ES-I3 (cell line): ENCODE data around the gene PLEKHM3.

Experiments
- H3K36me3 ChIP-seq: 2 replicates; pipeline ENCODE4 v1.6.1; 2013; ENCODE audit warnings: mild to moderate bottlenecking, low read length, control low read depth, moderate library complexity; ENCODE audit not compliant: insufficient read depth
- H3K4me1 ChIP-seq: 2 replicates; pipeline ENCODE4 v1.6.1; 2013; ENCODE audit warnings: mild to moderate bottlenecking, control low read depth, low read length; ENCODE audit not compliant: insufficient read depth
- H3K9ac ChIP-seq: 2 replicates; pipeline ENCODE4 v1.6.1; 2013; ENCODE audit warnings: low read depth, mild to moderate bottlenecking, low read length, moderate library complexity
- H3K9me3 ChIP-seq: 2 replicates; pipeline ENCODE4 v1.6.1; 2013; ENCODE audit warnings: mild to moderate bottlenecking, low read length, moderate library complexity; ENCODE audit not compliant: control insufficient read depth, insufficient read depth

PLEKHM3 gene

DNA sequence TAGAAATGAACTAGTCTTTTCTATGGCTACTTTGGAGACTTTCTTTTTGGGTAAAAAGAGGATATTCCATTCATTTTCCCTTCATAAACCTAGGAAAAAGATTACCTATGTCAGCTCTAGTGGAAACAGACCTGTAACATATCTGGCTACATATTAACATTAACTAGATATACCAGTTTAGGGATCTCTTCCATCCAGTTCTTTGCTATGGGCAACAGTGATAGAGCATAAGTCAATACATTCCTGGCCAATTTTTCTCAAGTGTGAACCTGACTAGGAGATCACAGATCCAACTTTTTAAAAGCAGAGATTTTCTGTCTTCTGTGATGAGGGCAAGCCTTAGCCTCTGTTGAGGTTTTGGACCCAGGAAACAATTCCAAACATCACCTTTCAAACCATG lies 34.5 kb downstream of the PLEKHM3 start:
- H3K9me3 ChIP-seq, result no peaks in the 10 kb centered on the region
- H3K36me3 ChIP-seq, result no peaks in the 10 kb centered on the region
- H3K9ac ChIP-seq, result no peak overlapping the region
- no peaks in the 10 kb centered on the region for H3K4me1 ChIP-seq

DNA sequence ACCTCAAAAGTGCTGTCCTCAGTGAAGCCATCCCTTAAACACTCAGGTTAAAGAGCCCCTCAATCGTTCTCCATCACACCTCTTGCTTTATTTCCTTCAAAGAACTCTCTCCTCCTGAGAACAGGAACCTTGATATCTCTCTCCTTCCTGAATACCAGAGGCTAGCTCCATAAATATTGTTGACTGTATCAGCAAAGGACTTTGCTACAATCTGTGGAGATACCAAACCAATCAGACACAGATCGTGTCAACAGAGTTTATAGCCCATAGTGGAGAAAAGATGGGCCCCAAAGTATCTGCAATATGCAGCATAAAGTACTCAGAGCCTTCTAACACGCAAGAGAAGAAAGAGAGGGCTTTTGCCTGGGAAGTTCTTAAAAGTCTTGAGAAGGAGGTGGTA lies 36.4 kb downstream of the PLEKHM3 start:
- Histone ChIP-seq H3K36me3 (no peaks in the 10 kb centered on the region), H3K4me1 (no peaks in the 10 kb centered on the region), H3K9me3 (no peaks in the 10 kb centered on the region), H3K9ac (no peak overlapping the region)

- H3K9me3 ChIP-seq, result no peaks in the 10 kb centered on the region
- H3K4me1 ChIP-seq, result no peaks in the 10 kb centered on the region
- H3K9ac ChIP-seq, result no peak overlapping the region
- H3K36me3 ChIP-seq, result no peaks in the 10 kb centered on the region
Measured at GRCh38 chr2:207987025-207987716, 38.2 kb downstream of the PLEKHM3 start.

DNA sequence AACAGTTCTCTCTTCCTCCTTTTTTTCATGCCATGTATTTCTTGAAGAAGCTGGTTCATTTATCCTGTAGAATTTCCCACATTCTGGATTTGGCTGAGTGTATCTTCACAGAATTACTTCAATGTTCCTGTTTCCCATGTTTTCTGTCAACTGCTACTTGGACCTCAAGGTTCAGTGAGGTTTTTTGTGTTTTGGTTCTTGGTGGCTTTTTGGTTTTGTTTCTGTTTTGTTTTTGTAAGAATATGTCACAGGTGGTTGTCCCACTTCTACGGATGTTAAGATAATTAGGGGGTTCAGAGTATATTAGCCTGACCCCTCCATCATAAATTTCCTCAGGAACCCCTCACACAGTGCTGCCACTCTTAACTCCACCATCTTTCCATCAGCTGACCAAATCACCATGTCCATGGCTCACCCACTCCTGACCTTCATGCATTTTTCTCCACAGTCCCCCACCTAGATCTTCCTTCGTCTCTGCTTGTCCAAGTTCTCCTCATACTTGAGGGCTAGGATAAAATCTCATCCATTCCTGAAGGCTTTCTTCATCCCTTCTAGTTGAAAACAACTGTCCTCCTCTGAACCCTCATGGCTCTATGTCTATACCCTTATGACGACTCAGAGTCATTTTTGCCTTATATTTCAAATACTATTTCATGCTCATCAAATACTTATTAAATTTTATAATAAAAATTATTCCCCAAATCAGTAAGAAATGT lies 40.4 kb downstream of the PLEKHM3 start:
- H3K36me3 ChIP-seq, result no peaks in the 10 kb centered on the region
- no peaks in the 10 kb centered on the region for H3K4me1 ChIP-seq
- no peak overlapping the region for H3K9ac ChIP-seq
- no peaks in the 10 kb centered on the region for H3K9me3 ChIP-seq

- no peaks in the 10 kb centered on the region for H3K9me3 ChIP-seq
- no peaks in the 10 kb centered on the region for H3K4me1 ChIP-seq
- H3K9ac ChIP-seq, result no peak overlapping the region
- H3K36me3 ChIP-seq, result no peaks in the 10 kb centered on the region
Measured at GRCh38 chr2:207983641-207984042, 41.7 kb downstream of the PLEKHM3 start.

DNA sequence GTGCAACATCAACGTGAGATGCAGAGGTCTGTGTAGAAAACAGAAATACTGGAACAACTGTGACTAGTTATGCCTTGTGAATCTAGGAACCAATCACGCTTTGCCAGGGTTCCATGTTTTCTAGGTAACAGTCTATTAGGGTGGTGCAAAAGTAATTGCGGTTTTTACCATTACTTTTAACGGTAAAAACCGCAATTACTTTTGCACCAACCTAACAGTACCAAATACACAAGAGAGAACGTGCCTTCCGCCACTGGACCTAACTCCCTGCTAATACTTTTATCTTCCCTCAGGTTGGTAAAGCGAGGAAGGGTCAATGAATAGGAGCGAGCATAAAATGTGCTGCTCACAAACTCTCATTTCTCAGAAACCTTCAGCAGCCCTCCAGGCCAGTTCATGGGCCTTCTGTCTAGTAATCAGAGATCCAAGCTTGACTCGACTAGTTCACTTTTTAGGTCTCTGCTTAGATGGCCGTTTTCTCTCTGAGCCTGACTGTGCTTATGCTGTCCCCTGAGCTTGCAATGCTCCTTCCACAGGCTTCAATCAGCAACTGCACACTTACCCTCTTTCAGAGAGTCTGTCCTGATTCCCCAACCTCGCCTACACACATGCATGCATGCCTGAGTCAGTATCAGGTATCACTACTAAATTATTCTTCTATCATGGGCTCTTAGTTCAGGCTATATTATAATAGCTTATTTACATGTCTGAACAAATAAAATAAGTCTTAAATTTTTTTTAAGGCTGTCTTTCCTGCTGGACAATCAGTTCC lies 47.0 kb downstream of the PLEKHM3 start:
- no peak overlapping the region for H3K9ac ChIP-seq
- no peaks in the 10 kb centered on the region for H3K9me3 ChIP-seq
- H3K36me3 ChIP-seq, result no peaks in the 10 kb centered on the region
- no peaks in the 10 kb centered on the region for H3K4me1 ChIP-seq

- Histone ChIP-seq H3K4me1 (peaks cover 11% of the 10 kb centered on the region; the same call in 1 of the 2 replicates), H3K36me3 (no peaks in the 10 kb centered on the region), H3K9ac (no peak overlapping the region), H3K9me3 (no peaks in the 10 kb centered on the region)
Measured at GRCh38 chr2:207975921-207976320, 49.4 kb downstream of the PLEKHM3 start.

DNA sequence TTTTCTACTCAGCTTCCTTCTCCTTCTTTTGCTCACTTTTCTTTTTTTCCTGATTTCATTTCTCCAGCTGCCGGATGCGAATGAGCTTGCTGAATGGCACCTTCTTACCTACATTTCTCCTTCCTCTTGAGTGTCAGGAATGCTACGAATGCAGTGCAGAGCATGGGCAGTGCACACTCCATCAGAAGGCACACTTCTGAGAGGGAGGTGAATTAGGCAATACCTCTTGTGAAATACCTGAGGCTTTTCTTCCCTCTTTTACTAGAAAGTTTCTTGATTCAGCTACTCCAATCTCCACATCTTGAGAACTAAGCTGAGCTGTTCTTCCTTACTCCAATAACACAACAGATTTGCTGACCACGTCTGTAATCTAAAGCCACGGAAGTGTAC lies 51.1 kb downstream of the PLEKHM3 start:
- Histone ChIP-seq H3K9me3 (no peaks in the 10 kb centered on the region), H3K9ac (no peak overlapping the region), H3K36me3 (no peaks in the 10 kb centered on the region), H3K4me1 (peaks cover 25% of the 10 kb centered on the region)

- Histone ChIP-seq H3K9me3 (no peaks in the 10 kb centered on the region), H3K4me1 (peaks cover 45% of the 10 kb centered on the region), H3K36me3 (no peaks in the 10 kb centered on the region), H3K9ac (no peak overlapping the region)
Measured at GRCh38 chr2:207970826-207971180, 54.5 kb downstream of the PLEKHM3 start.

DNA sequence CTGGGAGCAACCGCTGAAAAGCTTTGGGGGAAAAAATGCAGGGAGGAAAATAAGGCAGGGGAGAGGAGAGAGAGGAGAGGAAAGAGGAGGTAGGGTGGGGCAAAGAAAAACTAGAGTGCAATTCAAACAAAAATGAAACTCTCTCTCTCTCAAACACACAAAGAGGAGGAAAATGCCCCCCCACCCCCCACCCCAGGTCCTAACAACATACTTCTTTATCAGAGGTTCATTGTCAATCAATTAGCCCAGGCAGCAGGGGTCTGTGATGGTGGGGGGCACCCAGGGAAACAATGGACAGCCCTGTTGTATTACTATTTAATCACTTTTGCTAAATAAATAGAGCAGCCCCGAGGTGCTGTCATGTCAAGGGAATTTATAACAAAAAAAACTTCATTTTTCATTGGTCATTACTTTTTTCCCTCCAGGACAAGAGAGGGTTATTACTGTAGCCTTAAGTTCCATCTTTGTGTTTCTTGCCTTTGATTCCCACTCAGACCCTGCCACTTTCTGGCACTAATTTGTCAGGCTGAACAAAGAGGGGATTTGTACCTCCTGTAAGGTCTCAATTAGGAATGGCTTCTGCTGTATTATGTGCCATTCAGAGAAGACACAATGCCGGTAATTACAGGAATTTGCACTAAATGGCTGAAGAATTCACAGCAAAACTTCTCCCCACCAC lies 55.0 kb downstream of the PLEKHM3 start:
- Histone ChIP-seq H3K9ac (0 out of 2 replicates have a peak overlapping the region, but pooled peaks have one; percentile 2), H3K9me3 (no peaks in the 10 kb centered on the region), H3K36me3 (no peaks in the 10 kb centered on the region), H3K4me1 (peaks cover 45% of the 10 kb centered on the region)

DNA sequence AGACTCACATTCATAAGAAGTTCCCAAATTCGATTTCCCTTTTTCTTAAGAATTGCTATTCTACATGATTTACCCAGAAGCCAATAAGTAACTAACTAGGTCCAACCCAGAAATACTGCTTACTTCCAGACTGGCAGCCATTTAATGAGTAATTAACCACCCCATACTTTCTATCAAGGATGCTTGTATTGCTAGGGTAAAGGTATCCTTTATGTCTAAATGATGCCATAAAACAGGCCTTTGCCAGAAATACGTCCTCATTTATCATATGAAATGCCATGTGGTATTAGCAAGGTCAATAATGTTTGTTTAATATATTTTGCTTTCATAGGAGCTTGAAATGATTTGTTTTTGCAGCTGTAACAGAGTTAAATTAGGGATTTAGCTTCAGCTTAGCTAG lies 56.1 kb downstream of the PLEKHM3 start:
- H3K4me1 ChIP-seq, result peaks cover 45% of the 10 kb centered on the region
- no peak overlapping the region; the same call in 1 of the 2 replicates for H3K9ac ChIP-seq
- H3K9me3 ChIP-seq, result no peaks in the 10 kb centered on the region
- H3K36me3 ChIP-seq, result no peaks in the 10 kb centered on the region

DNA sequence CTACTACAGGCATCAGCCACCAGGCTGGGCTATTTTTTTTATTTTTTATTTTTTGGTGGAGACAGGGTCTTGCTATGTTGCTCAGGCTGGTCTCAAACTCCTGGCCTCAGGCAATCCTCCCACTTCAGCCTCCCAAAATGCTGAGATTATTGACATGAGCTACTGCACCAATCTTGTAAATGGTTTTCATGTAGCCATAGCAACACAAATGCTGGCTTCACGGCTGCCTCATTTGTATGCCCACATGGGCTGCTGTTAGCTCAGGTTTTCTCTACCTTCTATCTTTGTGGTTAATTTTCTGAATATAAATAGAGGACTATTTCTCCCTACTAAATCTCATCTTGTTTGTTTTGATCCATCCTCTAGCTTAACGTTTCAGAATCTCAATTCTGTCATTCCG lies 58.2 kb downstream of the PLEKHM3 start:
- Histone ChIP-seq H3K9ac (no peak overlapping the region), H3K4me1 (peaks cover 39% of the 10 kb centered on the region), H3K9me3 (peaks cover 9% of the 10 kb centered on the region), H3K36me3 (no peaks in the 10 kb centered on the region)

- Histone ChIP-seq H3K36me3 (no peaks in the 10 kb centered on the region), H3K9ac (no peak overlapping the region), H3K4me1 (no peaks in the 10 kb centered on the region), H3K9me3 (peaks cover 13% of the 10 kb centered on the region)
Measured at GRCh38 chr2:207960911-207961310, 64.4 kb downstream of the PLEKHM3 start.

- H3K9ac ChIP-seq, result no peak overlapping the region
- H3K9me3 ChIP-seq, result peaks cover 13% of the 10 kb centered on the region
- no peaks in the 10 kb centered on the region for H3K36me3 ChIP-seq
- no peaks in the 10 kb centered on the region for H3K4me1 ChIP-seq
Measured at GRCh38 chr2:207960090-207960489, 65.2 kb downstream of the PLEKHM3 start.
